ENCODE data around the gene FBLIM1. TPM values are rescaled to one million over a fixed set of nuclear protein-coding genes. Genes with fewer than 3 reads are reported as not detected.

The FBLIM1 gene
- total and polyA plus RNA-seq, 2 experiments from 2014 or later = 117 to 120 TPM

DNA sequence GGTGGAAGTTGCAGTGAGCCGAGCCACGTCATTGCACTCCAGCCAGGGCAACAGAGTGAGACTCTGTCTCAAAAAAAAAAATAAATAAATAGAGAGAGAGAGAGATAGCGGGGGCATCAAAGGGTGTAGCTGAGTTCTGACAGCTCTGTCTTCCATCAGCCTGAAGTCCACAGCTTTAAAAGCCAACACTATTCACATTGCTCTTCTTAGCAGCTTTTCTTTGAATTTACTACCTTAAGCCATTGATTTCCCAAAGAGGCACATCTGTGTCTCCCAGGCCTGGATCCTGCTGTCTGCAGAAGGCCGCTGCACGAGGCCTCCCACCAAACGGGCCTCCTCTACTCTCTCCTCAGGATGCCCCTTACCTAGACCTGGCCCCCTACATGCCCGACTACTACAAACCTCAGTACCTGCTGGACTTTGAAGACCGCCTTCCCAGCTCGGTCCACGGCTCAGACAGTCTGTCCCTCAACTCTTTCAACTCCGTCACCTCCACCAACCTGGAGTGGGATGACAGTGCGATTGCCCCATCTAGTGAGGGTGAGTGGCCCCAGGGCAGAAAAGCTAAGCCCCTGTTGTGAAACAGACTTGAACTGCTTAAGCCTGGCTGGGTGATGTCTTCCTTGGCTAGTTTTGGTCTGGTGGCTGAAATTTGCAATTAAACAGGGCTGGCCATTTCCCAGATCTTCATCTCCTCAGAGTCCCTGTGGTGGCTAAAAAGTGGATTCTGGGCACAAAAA, 39.0 kb upstream of the FBLIM1 start:
- Histone ChIP-seq H3K79me2 (peaks cover 17% of the 10 kb centered on the region), H3K9me3 (ENCODE audit: low read depth) (no peaks in the 10 kb centered on the region), H4K20me1 (ENCODE audit: insufficient read depth, poor library complexity, severe bottlenecking) (no peaks in the 10 kb centered on the region), H2AFZ (no peak overlapping the region), H3K36me3 (replicated peaks; ENCODE audit: insufficient read depth, low read depth) (no peaks in the 10 kb centered on the region), H3K27ac (no peak overlapping the region), H3K4me3 (no peak overlapping the region), H3K27me3 (no peaks in the 10 kb centered on the region), H3K4me1 (ENCODE audit: insufficient read depth) (peaks cover 16% of the 10 kb centered on the region), H3K4me2 (no peak overlapping the region), H3K9me2 (replicated peaks; ENCODE audit: insufficient read depth) (no peaks in the 10 kb centered on the region)
- no peak for TF ChIP-seq EZH2 (IDR thresholded peaks at IDR 0.05; ENCODE audit: borderline replicate concordance)
- TF ChIP-seq, protein P1, sequence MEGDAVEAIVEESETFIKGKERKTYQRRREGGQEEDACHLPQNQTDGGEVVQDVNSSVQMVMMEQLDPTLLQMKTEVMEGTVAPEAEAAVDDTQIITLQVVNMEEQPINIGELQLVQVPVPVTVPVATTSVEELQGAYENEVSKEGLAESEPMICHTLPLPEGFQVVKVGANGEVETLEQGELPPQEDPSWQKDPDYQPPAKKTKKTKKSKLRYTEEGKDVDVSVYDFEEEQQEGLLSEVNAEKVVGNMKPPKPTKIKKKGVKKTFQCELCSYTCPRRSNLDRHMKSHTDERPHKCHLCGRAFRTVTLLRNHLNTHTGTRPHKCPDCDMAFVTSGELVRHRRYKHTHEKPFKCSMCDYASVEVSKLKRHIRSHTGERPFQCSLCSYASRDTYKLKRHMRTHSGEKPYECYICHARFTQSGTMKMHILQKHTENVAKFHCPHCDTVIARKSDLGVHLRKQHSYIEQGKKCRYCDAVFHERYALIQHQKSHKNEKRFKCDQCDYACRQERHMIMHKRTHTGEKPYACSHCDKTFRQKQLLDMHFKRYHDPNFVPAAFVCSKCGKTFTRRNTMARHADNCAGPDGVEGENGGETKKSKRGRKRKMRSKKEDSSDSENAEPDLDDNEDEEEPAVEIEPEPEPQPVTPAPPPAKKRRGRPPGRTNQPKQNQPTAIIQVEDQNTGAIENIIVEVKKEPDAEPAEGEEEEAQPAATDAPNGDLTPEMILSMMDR (IDR thresholded peaks at IDR 0.05; ENCODE audit: poor library complexity) = peak; percentile 5
- DNase-seq (ENCODE audit: low spot score) = no peak
- WGBS (ENCODE audit: low lambda C conversion rate, missing lambda C conversion rate) = 65% methylated on average over 12 of the region's 12 CpGs

DNA sequence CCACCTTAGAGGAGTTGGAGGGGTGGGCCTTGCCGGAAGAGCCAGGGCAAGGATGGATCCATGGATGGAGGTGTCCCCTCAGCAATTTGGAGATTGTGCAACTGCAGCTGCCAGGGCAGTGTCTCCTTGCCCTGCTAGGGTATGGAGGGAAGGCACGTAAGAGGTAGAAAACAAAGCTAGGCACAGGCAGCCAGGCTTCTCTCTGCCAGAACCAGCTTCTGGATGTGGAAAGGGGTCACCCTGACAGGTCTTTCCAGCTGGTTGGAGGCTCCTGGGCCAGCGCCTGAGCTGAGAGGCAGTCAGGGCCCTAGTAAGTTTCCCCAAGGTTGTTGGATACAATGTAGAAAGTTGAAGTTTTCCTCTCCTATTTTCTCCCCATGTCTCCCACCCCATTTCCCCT, 37.7 kb upstream of the FBLIM1 start:
- DNase-seq (ENCODE audit: low spot score) = no peak
- Histone ChIP-seq H3K27ac (no peak overlapping the region), H3K4me1 (ENCODE audit: insufficient read depth) (peaks cover 11% of the 10 kb centered on the region), H3K4me2 (no peak overlapping the region), H3K79me2 (peaks cover 6% of the 10 kb centered on the region), H2AFZ (no peak overlapping the region), H3K4me3 (no peak overlapping the region), H3K36me3 (replicated peaks; ENCODE audit: insufficient read depth, low read depth) (no peaks in the 10 kb centered on the region), H3K27me3 (no peaks in the 10 kb centered on the region), H4K20me1 (ENCODE audit: insufficient read depth, poor library complexity, severe bottlenecking) (no peaks in the 10 kb centered on the region), H3K9me3 (ENCODE audit: low read depth) (no peaks in the 10 kb centered on the region), H3K9me2 (replicated peaks; ENCODE audit: insufficient read depth) (no peaks in the 10 kb centered on the region)
- 100% methylated on average over 3 of the region's 3 CpGs for WGBS (ENCODE audit: low lambda C conversion rate, missing lambda C conversion rate)
- TF ChIP-seq, protein P1 (IDR thresholded peaks at IDR 0.05; ENCODE audit: poor library complexity) = no peak
- TF ChIP-seq EZH2 (IDR thresholded peaks at IDR 0.05; ENCODE audit: borderline replicate concordance) = no peak
- TF ChIP-seq EZH2phosphoT487 (IDR thresholded peaks at IDR 0.05; ENCODE audit: low read depth, severe bottlenecking, unreplicated experiment) = no peak

DNA sequence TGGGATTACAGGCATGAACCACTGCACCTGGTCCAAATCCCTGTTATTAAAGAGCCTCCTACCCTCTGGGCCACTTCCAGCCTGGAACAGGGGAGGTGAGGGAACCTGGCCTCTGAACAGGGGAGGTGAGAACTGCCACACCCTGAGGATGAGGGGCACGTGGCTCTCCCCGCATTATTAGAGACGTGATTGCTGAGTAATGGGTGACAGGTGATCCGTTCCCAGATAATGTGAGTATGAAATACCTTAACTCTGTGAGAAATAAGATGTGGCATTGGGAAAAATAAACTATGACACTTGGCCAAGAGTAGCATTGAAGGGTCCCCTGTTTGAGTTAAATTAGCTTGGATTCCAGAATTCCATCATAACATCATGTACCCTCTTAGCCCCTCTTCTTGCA, 36.2 kb upstream of the FBLIM1 start:
- Histone ChIP-seq H3K4me2 (no peak overlapping the region), H3K27ac (no peak overlapping the region), H3K9me3 (ENCODE audit: low read depth) (no peaks in the 10 kb centered on the region), H2AFZ (no peak overlapping the region), H3K9me2 (replicated peaks; ENCODE audit: insufficient read depth) (no peaks in the 10 kb centered on the region), H3K4me1 (ENCODE audit: insufficient read depth) (peaks cover 11% of the 10 kb centered on the region), H3K79me2 (no peaks in the 10 kb centered on the region), H3K27me3 (no peaks in the 10 kb centered on the region), H3K36me3 (replicated peaks; ENCODE audit: insufficient read depth, low read depth) (no peaks in the 10 kb centered on the region), H4K20me1 (ENCODE audit: insufficient read depth, poor library complexity, severe bottlenecking) (no peaks in the 10 kb centered on the region), H3K4me3 (no peak overlapping the region)
- no peak for DNase-seq (ENCODE audit: low spot score)
- TF ChIP-seq, protein P1 (IDR thresholded peaks at IDR 0.05; ENCODE audit: poor library complexity) = no peak
- TF ChIP-seq EZH2phosphoT487 (IDR thresholded peaks at IDR 0.05; ENCODE audit: low read depth, severe bottlenecking, unreplicated experiment) (no peak), EZH2 (IDR thresholded peaks at IDR 0.05; ENCODE audit: borderline replicate concordance) (no peak)
- 89% methylated on average over 4 of the region's 4 CpGs for WGBS (ENCODE audit: low lambda C conversion rate, missing lambda C conversion rate)
